Neural cell (in vitro differentiated cells): ENCODE measurements around the gene PHACTR3.

Experiments used
- EP300 ChIP-seq: fragments of 450-650 bp; conservative IDR thresholded peaks from 2 replicates; pipeline ENCODE4 v1.6.1; 2014; ENCODE audit warnings: antibody characterized with exemption, mild to moderate bottlenecking, moderate library complexity; ENCODE audit not compliant: poor library complexity, severe bottlenecking
- EZH2 ChIP-seq: fragments of 200-600, 300-800 bp; shearing (Covaris generic), sonication (generic); IDR thresholded peaks from 2 replicates; pipeline ENCODE4 v1.6.1; 2014; ENCODE audit warnings: antibody characterized with exemption, low read length, borderline replicate concordance, mild to moderate bottlenecking; ENCODE audit not compliant: insufficient read depth, poor library complexity, severe bottlenecking
- MXI1 ChIP-seq: fragments of 450-650 bp; conservative IDR thresholded peaks from 2 replicates; pipeline ENCODE4 v1.6.1; 2014; ENCODE audit warnings: antibody characterized with exemption, mild to moderate bottlenecking; ENCODE audit not compliant: poor library complexity, severe bottlenecking
- POLR2AphosphoS5 ChIP-seq: IDR thresholded peaks from 2 replicates; pipeline ENCODE4 v1.6.1; 2012
- RAD21 ChIP-seq: fragments of 450-650 bp; conservative IDR thresholded peaks from 2 replicates; pipeline ENCODE4 v1.6.1; 2014; ENCODE audit warnings: antibody characterized with exemption, mild to moderate bottlenecking, moderate library complexity
- SMC3 ChIP-seq: fragments of 450-650 bp; conservative IDR thresholded peaks from 2 replicates; pipeline ENCODE4 v1.6.1; 2014; ENCODE audit warnings: antibody characterized with exemption, mild to moderate bottlenecking, moderate library complexity; ENCODE audit not compliant: poor library complexity
- TF ChIP-seq, protein P1 (sequence below): fragments of 450-650 bp; IDR thresholded peaks from 2 replicates; pipeline ENCODE4 v1.5.1; 2014; ENCODE audit warnings: antibody characterized with exemption, mild to moderate bottlenecking, moderate library complexity; ENCODE audit not compliant: poor library complexity, severe bottlenecking
- TF ChIP-seq, protein P2 (sequence below): IDR thresholded peaks from 2 replicates; pipeline ENCODE4 v1.6.1; 2012; ENCODE audit warnings: borderline replicate concordance

DNA sequence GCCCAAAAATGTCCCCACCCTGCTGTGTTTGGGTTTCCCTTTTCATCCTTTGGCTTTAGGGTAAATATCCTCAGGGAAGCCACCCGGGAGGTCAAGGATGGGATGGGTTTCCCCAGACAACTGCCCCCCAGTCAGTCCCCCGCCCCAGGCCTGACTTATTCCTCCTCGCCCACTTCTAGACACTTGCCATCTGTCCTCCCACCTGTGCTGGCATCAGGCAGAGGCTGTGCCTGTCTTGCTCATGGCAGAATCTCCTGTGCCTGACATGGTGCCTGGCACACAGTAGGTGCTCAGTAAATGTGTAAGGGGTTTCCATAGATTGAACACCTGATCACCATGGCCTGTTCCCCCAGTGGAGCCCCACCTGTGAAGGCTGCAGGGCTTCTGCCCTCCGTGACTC is 141.8 kb downstream of the PHACTR3 start:
- TF ChIP-seq, protein P1, sequence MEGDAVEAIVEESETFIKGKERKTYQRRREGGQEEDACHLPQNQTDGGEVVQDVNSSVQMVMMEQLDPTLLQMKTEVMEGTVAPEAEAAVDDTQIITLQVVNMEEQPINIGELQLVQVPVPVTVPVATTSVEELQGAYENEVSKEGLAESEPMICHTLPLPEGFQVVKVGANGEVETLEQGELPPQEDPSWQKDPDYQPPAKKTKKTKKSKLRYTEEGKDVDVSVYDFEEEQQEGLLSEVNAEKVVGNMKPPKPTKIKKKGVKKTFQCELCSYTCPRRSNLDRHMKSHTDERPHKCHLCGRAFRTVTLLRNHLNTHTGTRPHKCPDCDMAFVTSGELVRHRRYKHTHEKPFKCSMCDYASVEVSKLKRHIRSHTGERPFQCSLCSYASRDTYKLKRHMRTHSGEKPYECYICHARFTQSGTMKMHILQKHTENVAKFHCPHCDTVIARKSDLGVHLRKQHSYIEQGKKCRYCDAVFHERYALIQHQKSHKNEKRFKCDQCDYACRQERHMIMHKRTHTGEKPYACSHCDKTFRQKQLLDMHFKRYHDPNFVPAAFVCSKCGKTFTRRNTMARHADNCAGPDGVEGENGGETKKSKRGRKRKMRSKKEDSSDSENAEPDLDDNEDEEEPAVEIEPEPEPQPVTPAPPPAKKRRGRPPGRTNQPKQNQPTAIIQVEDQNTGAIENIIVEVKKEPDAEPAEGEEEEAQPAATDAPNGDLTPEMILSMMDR, result no peak
- TF ChIP-seq, protein P2, sequence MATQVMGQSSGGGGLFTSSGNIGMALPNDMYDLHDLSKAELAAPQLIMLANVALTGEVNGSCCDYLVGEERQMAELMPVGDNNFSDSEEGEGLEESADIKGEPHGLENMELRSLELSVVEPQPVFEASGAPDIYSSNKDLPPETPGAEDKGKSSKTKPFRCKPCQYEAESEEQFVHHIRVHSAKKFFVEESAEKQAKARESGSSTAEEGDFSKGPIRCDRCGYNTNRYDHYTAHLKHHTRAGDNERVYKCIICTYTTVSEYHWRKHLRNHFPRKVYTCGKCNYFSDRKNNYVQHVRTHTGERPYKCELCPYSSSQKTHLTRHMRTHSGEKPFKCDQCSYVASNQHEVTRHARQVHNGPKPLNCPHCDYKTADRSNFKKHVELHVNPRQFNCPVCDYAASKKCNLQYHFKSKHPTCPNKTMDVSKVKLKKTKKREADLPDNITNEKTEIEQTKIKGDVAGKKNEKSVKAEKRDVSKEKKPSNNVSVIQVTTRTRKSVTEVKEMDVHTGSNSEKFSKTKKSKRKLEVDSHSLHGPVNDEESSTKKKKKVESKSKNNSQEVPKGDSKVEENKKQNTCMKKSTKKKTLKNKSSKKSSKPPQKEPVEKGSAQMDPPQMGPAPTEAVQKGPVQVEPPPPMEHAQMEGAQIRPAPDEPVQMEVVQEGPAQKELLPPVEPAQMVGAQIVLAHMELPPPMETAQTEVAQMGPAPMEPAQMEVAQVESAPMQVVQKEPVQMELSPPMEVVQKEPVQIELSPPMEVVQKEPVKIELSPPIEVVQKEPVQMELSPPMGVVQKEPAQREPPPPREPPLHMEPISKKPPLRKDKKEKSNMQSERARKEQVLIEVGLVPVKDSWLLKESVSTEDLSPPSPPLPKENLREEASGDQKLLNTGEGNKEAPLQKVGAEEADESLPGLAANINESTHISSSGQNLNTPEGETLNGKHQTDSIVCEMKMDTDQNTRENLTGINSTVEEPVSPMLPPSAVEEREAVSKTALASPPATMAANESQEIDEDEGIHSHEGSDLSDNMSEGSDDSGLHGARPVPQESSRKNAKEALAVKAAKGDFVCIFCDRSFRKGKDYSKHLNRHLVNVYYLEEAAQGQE, result no peak
- TF ChIP-seq EP300, result no peak
- no peak for TF ChIP-seq RAD21
- TF ChIP-seq EZH2, result no peak
- no peak for TF ChIP-seq MXI1
- no peak for TF ChIP-seq SMC3
- TF ChIP-seq POLR2AphosphoS5, result no peak
